ENCODE results near the gene POTEI.
"Not testable (repeated sequence)": the region's sequence is repeated elsewhere in the genome, so short reads cannot be mapped to it uniquely, and the experiment has no call there.

Gene POTEI

GRCh38 chr2:130530212-130530611 lies 21.1 kb upstream of the POTEI start:
- WGBS (ENCODE audit: extremely low coverage, insufficient coverage, low lambda C conversion rate) = no CpG with 5 or more reads among the region's 4 CpGs
- H3K4ac ChIP-seq (ENCODE audit: low read depth, low read length); H3K79me2 ChIP-seq (ENCODE audit: control insufficient read depth, insufficient read depth, low read length); H3K27ac ChIP-seq (ENCODE audit: low read depth, low read length); H3K9ac ChIP-seq (ENCODE audit: low read length); H2BK15ac ChIP-seq (replicated peaks; ENCODE audit: low read depth); H2BK5ac ChIP-seq (ENCODE audit: low read length); H3K56ac ChIP-seq (ENCODE audit: low read length); H3K36me3 ChIP-seq (ENCODE audit: control insufficient read depth, insufficient read depth, low read length); H3K4me3 ChIP-seq (ENCODE audit: low read length); H3K18ac ChIP-seq (ENCODE audit: low read length); H2BK120ac ChIP-seq (ENCODE audit: low read depth, low read length); H3K4me2 ChIP-seq (ENCODE audit: low read length); H3K23ac ChIP-seq (ENCODE audit: low read length); H4K8ac ChIP-seq (ENCODE audit: low read depth, low read length); H3K4me1 ChIP-seq (ENCODE audit: control insufficient read depth, low read depth, low read length); H3K79me1 ChIP-seq (ENCODE audit: low read length); DNase-seq; H2AK5ac ChIP-seq (ENCODE audit: low read length); H3K27me3 ChIP-seq (ENCODE audit: insufficient read depth, low read length, poor library complexity); H4K5ac ChIP-seq (ENCODE audit: low read length): not testable (repeated sequence)

- not testable (repeated sequence) for H2BK120ac ChIP-seq (ENCODE audit: low read depth, low read length); H3K4me2 ChIP-seq (ENCODE audit: low read length); H3K23ac ChIP-seq (ENCODE audit: low read length); DNase-seq; H2BK5ac ChIP-seq (ENCODE audit: low read length); H3K27ac ChIP-seq (ENCODE audit: low read depth, low read length); H3K4me3 ChIP-seq (ENCODE audit: low read length); H3K27me3 ChIP-seq (ENCODE audit: insufficient read depth, low read length, poor library complexity); H3K79me2 ChIP-seq (ENCODE audit: control insufficient read depth, insufficient read depth, low read length); H2AK5ac ChIP-seq (ENCODE audit: low read length); H3K18ac ChIP-seq (ENCODE audit: low read length); H3K4ac ChIP-seq (ENCODE audit: low read depth, low read length); H3K4me1 ChIP-seq (ENCODE audit: control insufficient read depth, low read depth, low read length); H4K8ac ChIP-seq (ENCODE audit: low read depth, low read length); H3K56ac ChIP-seq (ENCODE audit: low read length); H3K79me1 ChIP-seq (ENCODE audit: low read length); H3K9ac ChIP-seq (ENCODE audit: low read length); H4K5ac ChIP-seq (ENCODE audit: low read length); H2BK15ac ChIP-seq (replicated peaks; ENCODE audit: low read depth); H3K36me3 ChIP-seq (ENCODE audit: control insufficient read depth, insufficient read depth, low read length)
- no CpG with 5 or more reads among the region's 6 CpGs for WGBS (ENCODE audit: extremely low coverage, insufficient coverage, low lambda C conversion rate)
Measured at GRCh38 chr2:130529545-130529944, 20.4 kb upstream of the POTEI start.

- H3K36me3 ChIP-seq (ENCODE audit: control insufficient read depth, insufficient read depth, low read length); H3K23ac ChIP-seq (ENCODE audit: low read length); H3K79me2 ChIP-seq (ENCODE audit: control insufficient read depth, insufficient read depth, low read length); H3K4me2 ChIP-seq (ENCODE audit: low read length); H3K9ac ChIP-seq (ENCODE audit: low read length); H3K56ac ChIP-seq (ENCODE audit: low read length); H3K4me3 ChIP-seq (ENCODE audit: low read length); H3K4me1 ChIP-seq (ENCODE audit: control insufficient read depth, low read depth, low read length); H2BK5ac ChIP-seq (ENCODE audit: low read length); H3K27me3 ChIP-seq (ENCODE audit: insufficient read depth, low read length, poor library complexity); H3K27ac ChIP-seq (ENCODE audit: low read depth, low read length); H4K8ac ChIP-seq (ENCODE audit: low read depth, low read length); H2BK120ac ChIP-seq (ENCODE audit: low read depth, low read length); H3K4ac ChIP-seq (ENCODE audit: low read depth, low read length); H2BK15ac ChIP-seq (replicated peaks; ENCODE audit: low read depth); H4K5ac ChIP-seq (ENCODE audit: low read length); H2AK5ac ChIP-seq (ENCODE audit: low read length); H3K18ac ChIP-seq (ENCODE audit: low read length); H3K79me1 ChIP-seq (ENCODE audit: low read length); DNase-seq: not testable (repeated sequence)
- WGBS (ENCODE audit: extremely low coverage, insufficient coverage, low lambda C conversion rate) = no CpG with 5 or more reads among the region's 40 CpGs
Measured at GRCh38 chr2:130527365-130527967, 18.3 kb upstream of the POTEI start.

GRCh38 chr2:130522390-130522789 lies 13.3 kb upstream of the POTEI start:
- H2BK5ac ChIP-seq (ENCODE audit: low read length); H4K5ac ChIP-seq (ENCODE audit: low read length); H2AK5ac ChIP-seq (ENCODE audit: low read length); H3K4me3 ChIP-seq (ENCODE audit: low read length); DNase-seq; H3K4me1 ChIP-seq (ENCODE audit: control insufficient read depth, low read depth, low read length); H4K8ac ChIP-seq (ENCODE audit: low read depth, low read length); H3K4ac ChIP-seq (ENCODE audit: low read depth, low read length); H3K56ac ChIP-seq (ENCODE audit: low read length); H3K79me2 ChIP-seq (ENCODE audit: control insufficient read depth, insufficient read depth, low read length); H2BK15ac ChIP-seq (replicated peaks; ENCODE audit: low read depth); H3K36me3 ChIP-seq (ENCODE audit: control insufficient read depth, insufficient read depth, low read length); H3K9ac ChIP-seq (ENCODE audit: low read length); H3K79me1 ChIP-seq (ENCODE audit: low read length); H3K4me2 ChIP-seq (ENCODE audit: low read length); H3K27me3 ChIP-seq (ENCODE audit: insufficient read depth, low read length, poor library complexity); H2BK120ac ChIP-seq (ENCODE audit: low read depth, low read length); H3K23ac ChIP-seq (ENCODE audit: low read length); H3K18ac ChIP-seq (ENCODE audit: low read length); H3K27ac ChIP-seq (ENCODE audit: low read depth, low read length): not testable (repeated sequence)
- no CpG with 5 or more reads among the region's 23 CpGs for WGBS (ENCODE audit: extremely low coverage, insufficient coverage, low lambda C conversion rate)

- not testable (repeated sequence) for H3K27ac ChIP-seq (ENCODE audit: low read depth, low read length); H3K18ac ChIP-seq (ENCODE audit: low read length); H3K56ac ChIP-seq (ENCODE audit: low read length); H3K36me3 ChIP-seq (ENCODE audit: control insufficient read depth, insufficient read depth, low read length); H3K4me3 ChIP-seq (ENCODE audit: low read length); H3K4me1 ChIP-seq (ENCODE audit: control insufficient read depth, low read depth, low read length); H3K4me2 ChIP-seq (ENCODE audit: low read length); H2BK120ac ChIP-seq (ENCODE audit: low read depth, low read length); H2AK5ac ChIP-seq (ENCODE audit: low read length); H3K79me1 ChIP-seq (ENCODE audit: low read length); H3K79me2 ChIP-seq (ENCODE audit: control insufficient read depth, insufficient read depth, low read length); H2BK5ac ChIP-seq (ENCODE audit: low read length); H3K27me3 ChIP-seq (ENCODE audit: insufficient read depth, low read length, poor library complexity); H2BK15ac ChIP-seq (replicated peaks; ENCODE audit: low read depth); H4K8ac ChIP-seq (ENCODE audit: low read depth, low read length); DNase-seq; H4K5ac ChIP-seq (ENCODE audit: low read length); H3K4ac ChIP-seq (ENCODE audit: low read depth, low read length); H3K9ac ChIP-seq (ENCODE audit: low read length); H3K23ac ChIP-seq (ENCODE audit: low read length)
- no CpG with 5 or more reads among the region's 7 CpGs for WGBS (ENCODE audit: extremely low coverage, insufficient coverage, low lambda C conversion rate)
Measured at GRCh38 chr2:130520992-130521391, 11.9 kb upstream of the POTEI start, which contains the start of gene CFC1B. Gene CFC1B (plus strand): TSS chr2:130521222. CDS start chr2:130521485, 263 bp downstream.

GRCh38 chr2:130518516-130519106 lies 9.5 kb upstream of the POTEI start:
- not testable (repeated sequence) for H3K27ac ChIP-seq (ENCODE audit: low read depth, low read length); H3K4me1 ChIP-seq (ENCODE audit: control insufficient read depth, low read depth, low read length); H2AK5ac ChIP-seq (ENCODE audit: low read length); H2BK120ac ChIP-seq (ENCODE audit: low read depth, low read length); DNase-seq; H3K4me2 ChIP-seq (ENCODE audit: low read length); H2BK5ac ChIP-seq (ENCODE audit: low read length); H4K8ac ChIP-seq (ENCODE audit: low read depth, low read length); H3K18ac ChIP-seq (ENCODE audit: low read length); H3K4ac ChIP-seq (ENCODE audit: low read depth, low read length); H3K79me2 ChIP-seq (ENCODE audit: control insufficient read depth, insufficient read depth, low read length); H4K5ac ChIP-seq (ENCODE audit: low read length); H3K79me1 ChIP-seq (ENCODE audit: low read length); H3K27me3 ChIP-seq (ENCODE audit: insufficient read depth, low read length, poor library complexity); H3K56ac ChIP-seq (ENCODE audit: low read length); H3K23ac ChIP-seq (ENCODE audit: low read length); H3K9ac ChIP-seq (ENCODE audit: low read length); H3K36me3 ChIP-seq (ENCODE audit: control insufficient read depth, insufficient read depth, low read length); H3K4me3 ChIP-seq (ENCODE audit: low read length); H2BK15ac ChIP-seq (replicated peaks; ENCODE audit: low read depth)
- no CpG with 5 or more reads among the region's 12 CpGs for WGBS (ENCODE audit: extremely low coverage, insufficient coverage, low lambda C conversion rate)
